KMS-11 (cell line): Measurements from ENCODE around the gene SART1.

Source experiments
- H2AFZ ChIP-seq: fragments of 200-600 bp; sonication (generic); 2 replicates; pipeline ENCODE4 v1.6.1; 2016; ENCODE audit warnings: antibody characterized with exemption, mixed run types, low read depth
- H3K27ac ChIP-seq: fragments of 200-600 bp; sonication (generic); 2 replicates; pipeline ENCODE4 v1.6.1; 2016; ENCODE audit warnings: mild to moderate bottlenecking, mixed run types
- H3K27me3 ChIP-seq: fragments of 200-600 bp; sonication (generic); 2 replicates; pipeline ENCODE4 v1.6.1; 2017; ENCODE audit warnings: mild to moderate bottlenecking, low read depth, mixed run types, moderate library complexity; ENCODE audit not compliant: insufficient read depth
- H3K36me3 ChIP-seq: fragments of 200-600 bp; sonication (generic); 2 replicates; pipeline ENCODE4 v1.6.1; 2017; ENCODE audit warnings: mild to moderate bottlenecking, mixed run types; ENCODE audit not compliant: insufficient read depth
- H3K4me1 ChIP-seq: fragments of 200-600 bp; sonication (generic); 2 replicates; pipeline ENCODE4 v1.6.1; 2016; ENCODE audit warnings: mild to moderate bottlenecking, low read depth, mixed run types; ENCODE audit not compliant: poor library complexity, severe bottlenecking
- H3K4me2 ChIP-seq: fragments of 200-600 bp; sonication (generic); 2 replicates; pipeline ENCODE4 v1.7.0; 2016; ENCODE audit warnings: mild to moderate bottlenecking, mixed run types
- H3K4me3 ChIP-seq: fragments of 200-600 bp; sonication (generic); IDR thresholded peaks from 2 replicates; pipeline ENCODE4 v1.6.1; 2017; ENCODE audit warnings: low read depth, low read length, mixed read lengths; ENCODE audit not compliant: insufficient read depth
- H3K79me2 ChIP-seq: fragments of 200-600 bp; sonication (generic); 2 replicates; pipeline ENCODE4 v1.6.1; 2016; ENCODE audit warnings: low read depth, mixed run types; ENCODE audit not compliant: insufficient read depth
- H3K9ac ChIP-seq: fragments of 200-600 bp; sonication (generic); 2 replicates; pipeline ENCODE4 v1.6.1; 2016; ENCODE audit warnings: mild to moderate bottlenecking, mixed run types
- H4K20me1 ChIP-seq: fragments of 200-600 bp; sonication (generic); 2 replicates; pipeline ENCODE4 v1.6.1; 2016; ENCODE audit warnings: mild to moderate bottlenecking, mixed run types; ENCODE audit not compliant: insufficient read depth
- CTCF ChIP-seq: fragments of 200-600 bp; sonication (generic); conservative IDR thresholded peaks from 2 replicates; pipeline ENCODE4 v1.6.1; 2017; ENCODE audit warnings: low read depth, mild to moderate bottlenecking, antibody characterized with exemption, low read length, moderate library complexity, mixed read lengths

Gene SART1

GRCh38 chr11:66011785-66012303 lies 50.3 kb downstream of the SART1 start, which contains the start of gene CST6:
CST6 (plus strand) TSS chr11:66012008; CDS start chr11:66012045, 37 bp downstream.
- Histone ChIP-seq H3K79me2 (no peaks in the 10 kb centered on the region), H3K4me2 (no peak within 1 kb of the TSS), H3K4me3 (no peak within 1 kb of the TSS)

GRCh38 chr11:66012371-66012945 lies 50.9 kb downstream of the SART1 start:
- Histone ChIP-seq H3K9ac (no peak overlapping the region), H3K79me2 (no peaks in the 10 kb centered on the region), H2AFZ (no peak overlapping the region), H3K27me3 (no peaks in the 10 kb centered on the region), H3K4me3 (no peak overlapping the region), H3K4me2 (no peak overlapping the region), H3K4me1 (peaks cover 7% of the 10 kb centered on the region), H3K27ac (no peak overlapping the region), H3K36me3 (no peaks in the 10 kb centered on the region), H4K20me1 (no peaks in the 10 kb centered on the region)
- no peak for TF ChIP-seq CTCF

More at GRCh38 chr11:66011785-66012303, 50.3 kb downstream of the SART1 start, which contains the start of gene CST6:
- no peak within 1 kb of the TSS for H3K27ac ChIP-seq
- TF ChIP-seq CTCF: no peak
- no peaks in the 10 kb centered on the region for H3K27me3 ChIP-seq
- H3K4me1 ChIP-seq: peaks cover 7% of the 10 kb centered on the region
- no peaks in the 10 kb centered on the region for H3K36me3 ChIP-seq
- H2AFZ ChIP-seq: no peak within 1 kb of the TSS
- no peak within 1 kb of the TSS for H3K9ac ChIP-seq
- H4K20me1 ChIP-seq: no peaks in the 10 kb centered on the region

- H3K4me2 ChIP-seq: no peak overlapping the region
- H3K36me3 ChIP-seq: no peaks in the 10 kb centered on the region
- H2AFZ ChIP-seq: no peak overlapping the region
- no peaks in the 10 kb centered on the region for H3K79me2 ChIP-seq
- no peak for TF ChIP-seq CTCF
- H3K27me3 ChIP-seq: no peaks in the 10 kb centered on the region
- H3K27ac ChIP-seq: no peak overlapping the region
- no peak overlapping the region for H3K4me3 ChIP-seq
- no peaks in the 10 kb centered on the region for H4K20me1 ChIP-seq
- H3K9ac ChIP-seq: no peak overlapping the region
- peaks cover 3% of the 10 kb centered on the region for H3K4me1 ChIP-seq
Measured at GRCh38 chr11:66012946-66013761, 51.6 kb downstream of the SART1 start.

GRCh38 chr11:66013762-66014100 lies 52.2 kb downstream of the SART1 start:
- Histone ChIP-seq H2AFZ (no peak overlapping the region), H3K27ac (no peak overlapping the region), H3K4me1 (no peaks in the 10 kb centered on the region), H3K36me3 (no peaks in the 10 kb centered on the region), H3K9ac (no peak overlapping the region), H3K4me2 (no peak overlapping the region), H3K79me2 (no peaks in the 10 kb centered on the region), H4K20me1 (no peaks in the 10 kb centered on the region), H3K27me3 (no peaks in the 10 kb centered on the region), H3K4me3 (no peak overlapping the region)
- TF ChIP-seq CTCF: no peak
